GM18520 (cell line): Measurements from ENCODE around the gene PRXL2B.
"Not testable (repeated sequence)": the region's sequence is repeated elsewhere in the genome, so short reads cannot be mapped to it uniquely, and the experiment has no call there.

Experiments
- ATAC-seq: cut with Tn5 transposase; IDR thresholded peaks from one replicate; pipeline ENCODE4 v1.9.1; 2021; ENCODE audit not compliant: unreplicated experiment

PRXL2B gene

GRCh38 chr1:2550309-2550861 is 36.2 kb upstream of the PRXL2B start:
- not testable (repeated sequence) for ATAC-seq

- ATAC-seq: not testable (repeated sequence)
Measured at GRCh38 chr1:2551544-2551943, 35.0 kb upstream of the PRXL2B start.

GRCh38 chr1:2552189-2552588 is 34.4 kb upstream of the PRXL2B start:
- ATAC-seq: no peak

GRCh38 chr1:2553076-2553475 is 33.5 kb upstream of the PRXL2B start:
- ATAC-seq: not testable (repeated sequence)

- no peak for ATAC-seq
Measured at GRCh38 chr1:2553871-2554620, 32.5 kb upstream of the PRXL2B start.

- ATAC-seq: no peak
Measured at GRCh38 chr1:2554621-2555387, 31.8 kb upstream of the PRXL2B start.

GRCh38 chr1:2555634-2556276 is 30.8 kb upstream of the PRXL2B start:
- ATAC-seq: no peak

- no peak for ATAC-seq
Measured at GRCh38 chr1:2556277-2556677, 30.3 kb upstream of the PRXL2B start, which contains the start of gene TNFRSF14. TNFRSF14 (plus strand) TSS chr1:2556371; CDS start chr1:2556665, 294 bp downstream.

- no peak for ATAC-seq
Measured at GRCh38 chr1:2556678-2557481, 29.7 kb upstream of the PRXL2B start.

GRCh38 chr1:2557482-2558400 is 28.8 kb upstream of the PRXL2B start:
- ATAC-seq: no peak

GRCh38 chr1:2558420-2558819 is 28.2 kb upstream of the PRXL2B start:
- no peak for ATAC-seq

- no peak for ATAC-seq
Measured at GRCh38 chr1:2558861-2559260, 27.7 kb upstream of the PRXL2B start.

GRCh38 chr1:2559509-2560298 is 26.9 kb upstream of the PRXL2B start:
- ATAC-seq: no peak

GRCh38 chr1:2560299-2561073 is 26.1 kb upstream of the PRXL2B start:
- ATAC-seq: no peak

GRCh38 chr1:2561446-2561845 is 25.1 kb upstream of the PRXL2B start:
- no peak for ATAC-seq

GRCh38 chr1:2561898-2562895 is 24.4 kb upstream of the PRXL2B start:
- no peak for ATAC-seq

GRCh38 chr1:2563205-2563604 is 23.4 kb upstream of the PRXL2B start:
- ATAC-seq: no peak
